Neuronal stem cell (in vitro differentiated cells): Measurements from ENCODE around the gene CTDP1.
A peak's percentile ranks its signal among the peaks of the same experiment; 100 is the strongest.

Source experiments
- DNase-seq: peaks from one replicate; pipeline ENCODE4 v3.0.0-alpha.2; 2013; ENCODE audit warnings: low spot score
- H2AFZ ChIP-seq: one replicate; pipeline ENCODE4 v1.6.1; 2013; ENCODE audit warnings: mild to moderate bottlenecking, low read length, inconsistent platforms
- H2AK5ac ChIP-seq: 2 replicates; pipeline ENCODE4 v1.6.1; 2013; ENCODE audit warnings: low read depth, mild to moderate bottlenecking, inconsistent platforms, low read length, moderate library complexity, mixed read lengths
- H2BK120ac ChIP-seq: 2 replicates; pipeline ENCODE4 v1.6.1; 2013; ENCODE audit warnings: low read depth, mild to moderate bottlenecking, inconsistent platforms, low read length, moderate library complexity, mixed read lengths
- H2BK12ac ChIP-seq: one replicate; pipeline ENCODE4 v1.6.1; 2013; ENCODE audit warnings: low read length, inconsistent platforms
- H2BK15ac ChIP-seq: 2 replicates; pipeline ENCODE4 v1.6.1; 2013; ENCODE audit warnings: mild to moderate bottlenecking, low read length, inconsistent platforms, mixed read lengths
- H2BK5ac ChIP-seq: one replicate; pipeline ENCODE4 v1.6.1; 2013; ENCODE audit warnings: inconsistent platforms, mild to moderate bottlenecking, low read length, moderate library complexity
- H3K14ac ChIP-seq: one replicate; pipeline ENCODE4 v1.6.1; 2013; ENCODE audit warnings: low read length, inconsistent platforms
- H3K18ac ChIP-seq: 2 replicates; pipeline ENCODE4 v1.6.1; 2013; ENCODE audit warnings: low read length, inconsistent platforms
- H3K23ac ChIP-seq: 2 replicates; pipeline ENCODE4 v1.6.1; 2013; ENCODE audit warnings: low read depth, mild to moderate bottlenecking, mixed read lengths, low read length, inconsistent platforms; ENCODE audit not compliant: poor library complexity
- H3K27ac ChIP-seq: replicated peaks from 3 replicates; pipeline ENCODE4 v1.5.1; 2013; ENCODE audit warnings: low read length, inconsistent platforms
- H3K27me3 ChIP-seq, 3 experiments: 2 replicates each; pipeline ENCODE4 v1.6.1; 2013; ENCODE audit warnings: low read length in 3 of 3, mild to moderate bottlenecking in 2 of 3, inconsistent platforms in 1 of 3, low read depth in 1 of 3, mixed read lengths in 1 of 3, moderate library complexity in 1 of 3; ENCODE audit not compliant: control insufficient read depth in 3 of 3, insufficient read depth in 3 of 3
- H3K36me3 ChIP-seq, 2 donors: replicated peaks in 1 of 2; 2 replicates each; pipeline ENCODE4 v1.6.1; 2013; ENCODE audit warnings: low read length in 2 of 2; ENCODE audit not compliant: control insufficient read depth in 2 of 2, insufficient read depth in 2 of 2
- H3K4ac ChIP-seq: 2 replicates; pipeline ENCODE4 v1.6.1; 2013; ENCODE audit warnings: inconsistent platforms, mild to moderate bottlenecking, low read length, moderate library complexity
- H3K4me1 ChIP-seq, 2 donors: 1 replicate in 1 of 2; 2 replicates in 1 of 2; pipeline ENCODE4 v1.6.1; 2013; ENCODE audit warnings: low read length in 2 of 2, low read depth in 1 of 2; ENCODE audit not compliant: control insufficient read depth in 2 of 2, insufficient read depth in 1 of 2
- H3K4me2 ChIP-seq: one replicate; pipeline ENCODE4 v1.6.1; 2013; ENCODE audit warnings: mild to moderate bottlenecking, low read length, inconsistent platforms; ENCODE audit not compliant: insufficient read depth, poor library complexity, severe bottlenecking
- H3K4me3 ChIP-seq, 2 donors: 2 replicates each; pipeline ENCODE4 v1.5.1; 2013; ENCODE audit warnings: low read length in 2 of 2, mild to moderate bottlenecking in 2 of 2, inconsistent platforms in 1 of 2, moderate library complexity in 1 of 2
- H3K79me1 ChIP-seq: one replicate; pipeline ENCODE4 v1.6.1; 2013; ENCODE audit warnings: low read depth, mild to moderate bottlenecking, inconsistent platforms, low read length, moderate library complexity
- H3K9ac ChIP-seq: one replicate; pipeline ENCODE4 v1.6.1; 2013; ENCODE audit warnings: mild to moderate bottlenecking, low read depth, low read length, inconsistent platforms; ENCODE audit not compliant: poor library complexity
- H3K9me3 ChIP-seq, 2 donors: replicated peaks in 1 of 2; 2 replicates each; pipeline versions ENCODE3 to v1.6.1; 2013; ENCODE audit warnings: low read length in 2 of 2, mild to moderate bottlenecking in 2 of 2, inconsistent platforms in 1 of 2, low read depth in 1 of 2, mixed read lengths in 1 of 2, moderate library complexity in 1 of 2; ENCODE audit not compliant: control insufficient read depth in 2 of 2, insufficient read depth in 1 of 2
- H4K8ac ChIP-seq: one replicate; pipeline ENCODE4 v1.6.1; 2013; ENCODE audit warnings: low read depth, mild to moderate bottlenecking, inconsistent platforms, low read length, moderate library complexity
- H4K91ac ChIP-seq: one replicate; pipeline ENCODE4 v1.6.1; 2013; ENCODE audit warnings: low read length, low read depth, mild to moderate bottlenecking, inconsistent platforms; ENCODE audit not compliant: poor library complexity
- WGBS, 2 donors: extraction: QIAGEN DNeasy Blood & Tissue Kit; methylation state at CpG; one replicate each; pipeline ENCODE4 v1.1.7; 2013; ENCODE audit warnings: missing lambda C conversion rate in 2 of 2, mixed read lengths in 1 of 2; ENCODE audit not compliant: insufficient read length in 2 of 2, insufficient replicate concordance in 1 of 2; ENCODE audit errors: extremely low coverage in 2 of 2; 5-methylcytosine and 5-hydroxymethylcytosine counted together

The CTDP1 gene

DNA sequence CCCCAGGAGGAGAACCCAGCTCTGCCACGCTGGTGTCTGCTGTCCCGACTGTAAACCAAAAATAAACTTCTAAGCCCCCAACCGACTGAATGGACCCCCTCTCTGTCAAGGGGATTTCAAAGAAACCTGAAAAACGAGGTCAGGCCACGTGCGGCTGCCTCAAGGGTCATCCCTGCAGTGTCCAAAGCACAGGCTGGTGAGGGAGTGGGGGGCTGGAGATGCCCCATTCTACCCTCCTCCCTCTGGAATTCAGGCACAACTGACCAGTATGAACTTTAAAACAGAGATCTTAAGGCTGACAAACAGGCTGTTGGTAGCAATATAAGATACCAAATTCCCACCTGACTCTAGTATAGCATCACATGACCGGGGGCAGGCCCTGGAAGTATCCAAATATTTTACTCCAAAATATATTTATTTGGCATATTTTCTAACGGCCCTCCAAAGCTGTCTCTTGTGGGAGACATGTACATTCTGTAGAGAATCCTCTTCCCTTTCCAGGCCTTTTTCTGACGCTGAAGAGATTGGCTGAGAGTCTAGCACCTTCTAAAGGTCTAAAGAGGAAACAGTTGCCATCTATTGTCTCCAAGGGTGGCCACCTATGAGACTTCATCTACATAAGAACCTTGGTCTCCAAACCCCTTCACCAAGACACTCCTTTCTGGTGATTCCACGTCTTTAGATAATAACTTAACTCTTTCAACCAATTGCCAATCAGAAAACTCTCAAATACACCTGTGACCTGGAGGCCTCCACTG is 40.4 kb upstream of the CTDP1 start:
- Histone ChIP-seq H3K27ac (no peak overlapping the region), H2BK5ac (no peak overlapping the region), H2AK5ac (no peak overlapping the region), H3K79me1 (peaks cover 2% of the 10 kb centered on the region), H3K4ac (no peak overlapping the region), H2BK12ac (no peak overlapping the region), H2AFZ (no peak overlapping the region), H3K36me3 (no peaks in the 10 kb centered on the region), H3K27me3 (peaks cover 5 to 24% (median 19%) of the 10 kb centered on the region in 3 experiments), H3K9me3 (peaks cover 0 to 2% of the 10 kb centered on the region in 2 donors), H3K4me3 (no peak overlapping the region), H3K4me1 (peaks cover 0 to 2% of the 10 kb centered on the region in 2 donors), H3K14ac (no peak overlapping the region), H3K9ac (no peak overlapping the region), H2BK120ac (no peak overlapping the region), H4K8ac (no peak overlapping the region), H3K4me2 (no peak overlapping the region), H4K91ac (no peak overlapping the region), H3K23ac (no peak overlapping the region), H2BK15ac (no peak overlapping the region), H3K18ac (no peak overlapping the region)
- no CpG with 5 or more reads among the region's 10 CpGs for WGBS, 2 donors
- no peak for DNase-seq

GRCh38 chr18:79640064-79640672 is 39.4 kb upstream of the CTDP1 start:
- WGBS, 2 donors: no CpG with 5 or more reads among the region's 21 CpGs

DNA sequence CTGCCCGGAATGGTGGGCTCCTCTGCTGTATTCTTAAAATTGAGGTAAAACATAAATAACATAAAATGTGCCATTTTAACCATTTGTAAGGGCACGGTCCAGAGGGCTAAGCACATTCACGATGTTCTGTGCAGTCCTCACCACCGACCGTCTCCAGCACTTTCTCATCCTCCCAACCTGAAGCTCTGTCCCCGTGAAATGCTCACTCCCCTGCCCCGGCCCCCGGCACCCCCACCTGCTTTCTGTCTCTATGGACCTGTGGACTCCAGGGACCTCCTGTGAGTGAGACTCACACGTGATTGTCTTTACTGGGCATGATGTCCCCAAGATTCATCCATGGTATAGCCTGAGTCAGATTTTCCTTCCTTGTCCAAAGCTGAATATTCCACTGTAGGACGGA is 38.7 kb upstream of the CTDP1 start:
- H2BK15ac ChIP-seq: no peak overlapping the region
- H3K9me3 ChIP-seq: peaks cover 0 to 2% of the 10 kb centered on the region in 2 donors
- H3K4me2 ChIP-seq: no peak overlapping the region
- H3K4ac ChIP-seq: no peak overlapping the region
- H3K36me3 ChIP-seq: no peaks in the 10 kb centered on the region
- no CpG with 5 or more reads among the region's 10 CpGs for WGBS, 2 donors
- H3K27ac ChIP-seq: no peak overlapping the region
- no peak overlapping the region for H3K18ac ChIP-seq
- no peak overlapping the region for H2AFZ ChIP-seq
- no peak overlapping the region for H3K23ac ChIP-seq
- H3K4me1 ChIP-seq: peaks cover 0 to 2% of the 10 kb centered on the region in 2 donors
- H4K91ac ChIP-seq: no peak overlapping the region
- no peak overlapping the region for H4K8ac ChIP-seq
- H2BK12ac ChIP-seq: no peak overlapping the region
- no peak overlapping the region for H3K14ac ChIP-seq
- no peak overlapping the region for H3K4me3 ChIP-seq
- no peak overlapping the region for H2BK120ac ChIP-seq
- H2BK5ac ChIP-seq: no peak overlapping the region
- no peak overlapping the region for H2AK5ac ChIP-seq
- DNase-seq: no peak
- H3K79me1 ChIP-seq: peaks cover 2% of the 10 kb centered on the region
- H3K9ac ChIP-seq: no peak overlapping the region
- peaks cover 5 to 30% (median 19%) of the 10 kb centered on the region in 3 experiments for H3K27me3 ChIP-seq

More at GRCh38 chr18:79640064-79640672, 39.4 kb upstream of the CTDP1 start:
- Histone ChIP-seq H3K27ac (no peak overlapping the region), H3K14ac (peak overlapping the region; percentile 21), H3K4ac (no peak overlapping the region), H2BK12ac (no peak overlapping the region), H2AK5ac (no peak overlapping the region), H3K36me3 (no peaks in the 10 kb centered on the region), H3K23ac (no peak overlapping the region), H3K9me3 (peaks cover 0 to 2% of the 10 kb centered on the region in 2 donors), H3K9ac (peak overlapping the region; percentile 50), H4K91ac (no peak overlapping the region), H3K4me3 (no peak overlapping the region), H3K18ac (peak overlapping the region; percentile 88), H2BK5ac (no peak overlapping the region), H4K8ac (no peak overlapping the region), H2AFZ (no peak overlapping the region), H3K79me1 (peaks cover 2% of the 10 kb centered on the region), H2BK120ac (no peak overlapping the region), H3K4me2 (no peak overlapping the region), H3K4me1 (peaks cover 0 to 2% of the 10 kb centered on the region in 2 donors), H3K27me3 (peaks cover 5 to 30% (median 19%) of the 10 kb centered on the region in 3 experiments), H2BK15ac (no peak overlapping the region)
- no peak for DNase-seq
